GM18517 (cell line): Measurements from ENCODE around the gene PTX3.

Source experiments
- ATAC-seq: cut with Tn5 transposase; IDR thresholded peaks from one replicate; pipeline ENCODE4 v1.9.1; 2021; ENCODE audit warnings: mild to moderate bottlenecking, moderate library complexity; ENCODE audit not compliant: unreplicated experiment

PTX3 gene

GRCh38 chr3:157471064-157471463 is 34.4 kb downstream of the PTX3 start:
- ATAC-seq: no peak

- ATAC-seq: no peak
These were observed 36.0 kb downstream of the PTX3 start for GRCh38 chr3:157472648-157473047.

- ATAC-seq: no peak
These were observed 39.3 kb downstream of the PTX3 start for GRCh38 chr3:157475921-157476414.

- ATAC-seq: no peak
These were observed 40.8 kb downstream of the PTX3 start for GRCh38 chr3:157477441-157477840.

- no peak for ATAC-seq
These were observed 43.0 kb downstream of the PTX3 start for GRCh38 chr3:157479464-157480243.

- no peak for ATAC-seq
These were observed 50.7 kb downstream of the PTX3 start for GRCh38 chr3:157487339-157487738.

- ATAC-seq: no peak
These were observed 51.5 kb downstream of the PTX3 start for GRCh38 chr3:157488144-157488543.

- no peak for ATAC-seq
These were observed 54.5 kb downstream of the PTX3 start for GRCh38 chr3:157491136-157491535.
